GF-D8 (cell line): ENCODE results near the gene ANKS1A.
A peak's percentile ranks its signal among the peaks of the same experiment; 100 is the strongest.
"Not testable (repeated sequence)": the region's sequence is repeated elsewhere in the genome, so short reads cannot be mapped to it uniquely, and the experiment has no call there.

ENCODE experiments used
- DNase-seq: peaks from one replicate; lab custom pipeline; 2025; lab: John Stamatoyannopoulos, UW

The ANKS1A gene

DNA sequence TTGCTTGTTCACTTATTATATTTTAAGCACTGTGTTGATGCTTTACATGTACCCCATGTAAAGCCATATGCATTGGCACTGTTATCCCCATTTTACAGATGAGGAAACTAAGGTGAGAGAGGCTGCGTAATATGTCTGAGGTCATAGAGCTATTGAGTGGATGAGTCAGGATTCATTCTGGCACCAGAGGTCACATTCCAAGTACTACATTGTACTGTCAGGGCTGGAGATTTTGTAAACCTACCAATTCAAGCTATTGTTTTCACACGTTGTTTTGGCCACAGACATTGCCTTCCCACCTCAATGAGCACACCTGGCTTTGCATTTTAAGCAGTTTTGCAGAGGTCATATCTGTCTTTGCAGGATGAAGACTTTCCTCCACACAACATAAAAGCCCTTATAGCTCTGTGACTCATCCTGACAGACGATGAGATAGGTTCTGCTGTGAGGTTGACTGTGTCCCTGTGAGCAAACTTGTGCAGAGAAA lies 33.2 kb downstream of the ANKS1A start:
- DNase-seq: no peak

GRCh38 chr6:34924831-34925625 lies 36.0 kb downstream of the ANKS1A start:
- DNase-seq: no peak

DNA sequence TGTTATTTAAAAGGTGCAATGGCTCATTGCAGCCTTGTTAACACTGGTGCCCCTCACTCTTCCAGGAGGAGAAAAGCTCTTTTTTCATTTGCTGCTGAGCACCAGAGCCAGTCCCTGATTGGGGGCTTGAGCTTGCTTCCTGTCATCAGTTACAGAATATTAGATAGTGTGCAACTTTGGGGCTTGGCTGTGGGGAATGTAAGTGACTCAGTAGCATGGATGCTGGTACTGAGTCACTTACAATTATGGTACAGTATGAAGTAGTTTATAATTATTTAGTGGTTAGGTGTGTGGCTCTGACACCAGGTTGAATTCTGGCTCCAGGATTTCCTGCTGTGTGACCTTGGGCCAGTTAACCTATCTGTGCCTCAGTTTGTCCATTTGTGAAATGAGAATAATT lies 37.6 kb downstream of the ANKS1A start:
- no peak for DNase-seq

DNA sequence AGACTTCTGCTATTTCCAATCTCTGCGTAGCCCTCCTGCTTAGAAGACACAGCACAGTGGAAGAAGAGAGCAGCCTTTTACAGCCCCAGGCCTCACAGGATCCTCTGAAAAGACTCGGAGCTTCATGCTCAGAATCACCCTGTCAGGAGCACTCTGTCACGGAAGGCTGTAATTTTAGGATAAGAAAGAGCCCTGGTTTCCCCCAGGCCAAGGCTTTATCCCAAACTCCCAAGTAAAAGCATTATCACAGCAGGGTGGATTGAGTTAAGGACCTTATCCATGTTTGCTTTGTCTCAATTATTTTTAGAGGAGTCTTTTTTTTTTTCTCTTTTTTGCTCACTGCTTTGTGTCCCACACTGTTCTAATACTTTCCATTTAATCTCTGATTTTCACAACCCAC lies 39.2 kb downstream of the ANKS1A start:
- no peak for DNase-seq

DNA sequence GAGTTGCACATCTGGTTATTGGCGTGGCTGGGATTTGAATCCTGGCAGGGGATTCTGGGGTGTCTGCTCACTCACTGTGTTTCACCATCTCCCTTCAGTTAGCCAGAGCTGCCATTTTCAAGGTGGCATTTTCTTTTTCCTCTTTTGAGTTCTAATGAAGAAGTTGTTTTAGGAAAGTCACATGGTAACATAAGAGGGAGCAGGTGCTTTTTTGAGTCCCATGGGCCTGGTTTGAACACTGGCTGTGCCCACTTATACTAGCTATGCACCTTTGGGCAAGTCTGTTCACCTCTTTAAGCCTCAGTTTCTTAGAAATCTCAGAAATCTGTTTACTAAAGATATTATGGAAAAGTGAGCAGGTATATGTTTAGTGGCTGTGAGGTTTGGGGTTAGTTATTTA lies 39.6 kb downstream of the ANKS1A start:
- DNase-seq: no peak

- no peak for DNase-seq
Measured at GRCh38 chr6:34929241-34929978, 40.4 kb downstream of the ANKS1A start.

- DNase-seq: no peak
Measured at GRCh38 chr6:34930221-34930620, 41.2 kb downstream of the ANKS1A start.

- not testable (repeated sequence) for DNase-seq
Measured at GRCh38 chr6:34932202-34932601, 43.1 kb downstream of the ANKS1A start.

DNA sequence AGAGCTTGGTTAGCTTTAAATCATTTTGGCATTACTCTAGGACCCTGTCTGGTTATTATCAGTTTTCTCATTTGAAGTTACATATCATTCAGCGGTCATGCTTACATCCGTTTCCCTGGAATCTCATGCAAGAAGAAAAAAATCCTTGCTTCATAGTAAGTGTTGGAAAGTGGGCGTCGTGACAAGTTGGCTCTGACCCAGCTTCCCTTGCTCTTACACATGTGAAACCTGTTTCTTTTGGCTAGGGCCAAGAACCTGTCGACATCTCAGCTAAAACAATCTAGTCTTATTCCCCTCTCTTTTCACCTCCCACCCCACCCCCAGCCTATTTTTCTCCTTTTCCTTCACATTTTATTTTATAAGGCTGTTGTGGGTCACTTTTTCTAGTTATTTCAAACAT lies 45.5 kb downstream of the ANKS1A start:
- no peak for DNase-seq

DNA sequence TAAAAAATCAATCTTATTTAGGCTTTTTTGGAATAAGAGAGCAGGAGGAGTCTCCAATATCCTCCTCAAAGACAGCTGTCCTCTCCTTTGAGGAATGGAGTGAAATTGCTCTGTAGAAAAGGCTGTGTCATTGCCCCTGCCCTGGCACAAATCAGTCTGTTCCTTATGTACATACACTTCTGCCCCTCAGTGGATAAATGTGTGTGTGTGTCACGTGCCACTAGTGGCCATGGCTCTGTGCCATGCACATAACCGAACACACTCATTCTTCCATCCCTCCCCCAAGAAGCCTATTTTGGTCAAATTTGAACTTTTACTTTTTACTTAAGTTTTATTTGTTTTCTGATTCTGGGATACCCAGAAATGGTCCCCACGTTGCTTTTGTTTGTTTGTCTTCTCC lies 49.2 kb downstream of the ANKS1A start:
- DNase-seq: no peak

- DNase-seq: no peak
Measured at GRCh38 chr6:34940030-34940434, 51.0 kb downstream of the ANKS1A start.

GRCh38 chr6:34941421-34941820 lies 52.4 kb downstream of the ANKS1A start:
- DNase-seq: no peak

- DNase-seq: no peak
Measured at GRCh38 chr6:34945317-34945716, 56.3 kb downstream of the ANKS1A start.

- no peak for DNase-seq
Measured at GRCh38 chr6:34947561-34947960, 58.5 kb downstream of the ANKS1A start.

DNA sequence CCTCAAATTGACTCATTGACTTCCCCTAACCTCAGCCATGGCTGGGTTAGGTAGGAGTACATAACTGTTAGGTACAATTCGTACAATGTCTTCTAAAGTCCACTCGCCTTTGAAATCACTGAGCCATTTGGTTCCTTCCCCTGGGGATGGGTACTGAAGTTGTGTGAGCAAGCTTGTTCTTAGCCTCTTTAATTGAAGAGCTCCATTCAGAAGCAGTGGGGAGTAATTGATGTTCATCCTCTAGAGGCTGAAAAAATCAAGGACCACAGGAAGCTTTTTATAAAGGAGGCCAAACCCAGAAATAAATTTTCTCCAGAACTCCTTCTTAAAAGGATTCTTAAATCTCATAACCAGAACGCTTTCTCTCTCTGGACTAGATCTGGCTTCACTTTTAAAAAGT lies 60.6 kb downstream of the ANKS1A start:
- DNase-seq: no peak

- DNase-seq: no peak
Measured at GRCh38 chr6:34950849-34951248, 61.8 kb downstream of the ANKS1A start.

- DNase-seq: no peak
Measured at GRCh38 chr6:34951731-34952130, 62.7 kb downstream of the ANKS1A start.

- no peak for DNase-seq
Measured at GRCh38 chr6:34953061-34954025, 64.3 kb downstream of the ANKS1A start.

GRCh38 chr6:34955442-34955841 lies 66.4 kb downstream of the ANKS1A start:
- peak; percentile 40 for DNase-seq

DNA sequence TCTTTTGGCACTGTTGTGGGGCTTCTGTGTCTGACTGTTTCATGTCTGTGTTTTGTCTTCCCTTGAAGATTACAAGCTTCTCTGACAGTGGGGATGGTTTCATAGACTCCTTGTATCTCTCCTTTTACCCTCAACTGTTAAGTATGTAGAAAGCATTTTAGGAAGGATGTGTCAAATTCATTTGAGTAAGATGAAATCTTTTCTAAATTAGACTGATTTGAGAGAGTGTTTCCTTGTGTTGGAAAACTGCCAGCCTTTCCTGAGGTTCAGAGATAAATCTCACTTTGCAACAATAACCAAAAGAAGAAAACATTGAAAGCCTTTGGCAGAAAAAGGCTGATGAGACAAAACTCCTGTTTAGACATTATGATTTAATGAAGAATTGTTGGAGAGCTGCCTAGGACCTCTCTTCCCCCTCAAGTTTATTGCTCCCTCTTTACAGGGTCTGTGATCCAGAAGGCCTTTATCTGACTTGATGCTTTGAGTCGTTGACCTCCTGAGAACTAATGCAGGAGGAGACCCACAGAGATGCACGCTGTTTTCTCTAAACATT lies 68.3 kb downstream of the ANKS1A start:
- DNase-seq: no peak

DNA sequence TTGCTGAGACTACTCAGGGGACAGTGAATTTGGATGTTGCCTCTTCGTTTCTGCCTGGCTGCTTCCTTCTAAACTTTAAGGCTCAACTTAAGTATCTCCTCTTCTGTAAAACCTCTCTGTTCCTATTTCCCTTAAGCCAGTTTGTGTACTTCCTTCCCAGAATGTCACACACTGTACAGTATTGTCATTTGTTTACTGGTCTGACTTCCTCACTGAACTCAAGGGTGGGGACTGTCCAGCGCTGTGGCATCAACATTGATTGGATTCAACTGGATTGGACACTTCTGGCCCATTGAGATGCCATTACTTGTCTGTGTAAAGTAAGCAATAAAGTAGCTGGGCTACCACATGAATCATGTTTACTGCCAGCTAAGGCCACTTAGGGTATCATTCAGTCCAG lies 69.7 kb downstream of the ANKS1A start:
- no peak for DNase-seq

GRCh38 chr6:34959224-34959623 lies 70.2 kb downstream of the ANKS1A start:
- no peak for DNase-seq
